HuH-7.5 (cell line): ENCODE results near the gene TMEM97.
"Not testable (repeated sequence)": the region's sequence is repeated elsewhere in the genome, so short reads cannot be mapped to it uniquely, and the experiment has no call there.

Source experiments
- DNase-seq: peaks from one replicate; pipeline ENCODE4 v3.0.0; 2011; ENCODE audit warnings: low spot score

TMEM97 gene

DNA sequence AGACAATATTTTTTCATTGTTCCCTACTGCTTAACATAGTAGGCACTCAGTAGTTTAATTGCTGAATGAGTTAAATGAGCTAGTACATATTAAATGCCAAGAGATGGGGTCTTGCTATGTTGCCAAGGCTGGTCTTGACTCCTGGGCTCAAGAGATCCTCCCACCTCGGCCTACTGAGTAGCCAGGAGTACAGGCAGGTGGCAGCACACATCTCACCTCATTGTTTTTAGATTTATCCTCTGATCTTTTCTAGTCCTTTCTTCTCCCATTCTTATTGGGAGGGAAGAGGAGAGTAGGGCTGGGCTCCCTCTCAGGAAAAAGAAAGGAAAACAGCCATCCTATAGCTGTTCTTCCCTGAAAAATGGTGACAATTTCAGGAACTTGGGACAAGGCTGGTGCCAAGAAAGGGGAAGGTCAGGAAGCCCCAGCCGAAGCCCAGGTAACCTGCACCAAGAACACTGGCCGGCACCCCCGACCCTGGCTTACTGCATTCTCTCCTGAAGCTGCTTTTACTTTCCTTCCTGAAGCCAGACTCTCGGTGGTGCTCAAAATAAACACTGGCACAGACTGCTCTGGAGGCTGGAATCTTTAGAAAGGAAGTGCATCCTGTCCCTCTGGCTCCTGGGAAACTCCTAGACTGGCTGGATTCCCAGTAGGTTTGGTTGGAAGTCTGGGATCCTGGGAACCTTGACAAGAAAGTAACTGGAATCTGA, 19.2 kb downstream of the TMEM97 start:
- no peak for DNase-seq

DNA sequence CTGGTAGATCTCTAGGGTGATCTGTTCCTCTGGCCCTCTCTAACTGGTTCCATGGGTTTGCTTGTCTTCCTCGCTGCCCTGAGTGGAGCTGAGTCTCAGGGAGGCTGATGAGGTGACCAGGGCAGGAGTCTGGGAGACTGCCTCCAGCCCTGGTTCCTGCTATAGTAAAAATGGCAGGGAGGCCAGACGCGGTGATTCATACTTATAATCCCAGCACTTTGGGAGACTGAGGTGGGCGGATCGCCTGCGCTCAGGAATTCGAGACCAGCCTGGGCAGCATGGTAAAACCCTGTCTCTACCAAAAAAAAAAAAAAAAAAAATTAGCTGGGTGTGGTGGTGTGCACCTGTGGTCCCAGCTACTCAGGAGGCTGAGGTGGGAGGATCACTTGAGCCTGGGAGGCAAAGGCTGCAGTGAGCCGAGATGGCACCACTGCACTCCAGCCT, 19.8 kb downstream of the TMEM97 start:
- DNase-seq = not testable (repeated sequence)

GRCh38 chr17:28339431-28339830, 20.4 kb downstream of the TMEM97 start:
- no peak for DNase-seq

GRCh38 chr17:28340374-28340773, 21.4 kb downstream of the TMEM97 start:
- DNase-seq = no peak

GRCh38 chr17:28341516-28341915, 22.5 kb downstream of the TMEM97 start:
- no peak for DNase-seq

GRCh38 chr17:28342313-28342712, 23.3 kb downstream of the TMEM97 start:
- no peak for DNase-seq

DNA sequence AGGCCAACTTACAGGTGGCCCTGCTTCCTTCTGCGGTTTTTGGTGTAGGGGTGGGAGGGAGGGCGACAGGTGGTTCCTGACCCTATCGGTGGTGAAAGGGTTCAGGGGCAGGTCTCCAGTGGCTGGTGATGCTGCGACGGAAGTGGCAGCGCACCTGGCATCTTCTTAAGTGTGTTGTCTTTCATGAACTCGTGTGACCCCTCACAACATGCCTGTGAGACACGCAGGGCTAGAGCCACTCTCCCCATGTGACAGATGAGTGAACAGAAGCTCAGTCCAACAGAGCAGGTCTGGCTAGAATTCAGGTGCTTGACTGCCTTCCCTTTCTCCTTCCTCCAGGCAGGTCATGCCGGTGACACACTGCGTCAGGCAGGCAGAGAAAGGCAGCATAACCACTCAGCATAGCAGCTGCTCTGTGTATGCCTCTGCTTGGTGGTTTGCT, 24.5 kb downstream of the TMEM97 start:
- no peak for DNase-seq

DNA sequence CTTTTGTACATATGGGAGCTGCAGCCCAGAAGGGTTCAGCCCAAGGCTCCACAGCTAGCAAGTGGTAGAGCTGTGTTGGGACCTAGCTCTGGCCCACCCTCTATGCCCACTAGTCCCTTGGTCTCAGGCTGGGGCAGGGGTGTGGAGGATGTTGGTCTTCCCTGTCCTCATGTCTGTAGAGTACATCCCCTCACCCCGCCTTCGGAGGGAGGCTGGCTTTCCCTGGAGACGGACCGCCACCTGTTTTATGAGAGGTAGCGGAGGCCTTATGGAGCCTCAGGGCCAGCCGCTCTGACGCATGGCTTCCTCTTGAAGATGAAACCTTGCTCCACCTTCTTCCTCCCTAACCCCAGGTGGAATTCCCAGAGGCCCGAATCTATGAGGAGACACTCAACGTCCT, 25.0 kb downstream of the TMEM97 start:
- DNase-seq = no peak

DNA sequence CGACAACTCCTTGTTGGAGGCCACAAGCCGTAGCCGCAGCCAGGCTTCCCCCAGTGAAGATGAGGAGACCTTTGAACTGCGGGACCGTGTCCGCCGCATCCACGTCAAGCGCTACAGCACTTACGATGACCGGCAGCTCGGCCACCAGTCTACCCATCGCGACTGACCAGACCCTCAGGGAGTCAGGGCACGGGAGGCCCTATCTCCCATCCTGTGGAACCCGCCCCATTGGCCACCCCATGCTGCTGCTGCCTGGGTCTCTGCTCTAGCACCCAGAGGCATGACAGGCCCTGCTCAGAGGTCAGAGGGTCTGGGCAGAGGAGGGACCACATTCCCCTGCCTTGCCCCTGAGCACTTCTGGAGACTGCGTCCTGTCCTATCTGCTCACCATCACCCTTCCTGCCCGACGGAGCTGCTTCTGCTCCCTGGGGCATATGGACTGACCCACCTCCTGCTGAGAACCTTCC, 25.5 kb downstream of the TMEM97 start:
- DNase-seq = no peak

GRCh38 chr17:28345419-28346198, 26.6 kb downstream of the TMEM97 start:
- no peak for DNase-seq

- no peak for DNase-seq
These were observed 27.2 kb downstream of the TMEM97 start for GRCh38 chr17:28346199-28346580.

DNA sequence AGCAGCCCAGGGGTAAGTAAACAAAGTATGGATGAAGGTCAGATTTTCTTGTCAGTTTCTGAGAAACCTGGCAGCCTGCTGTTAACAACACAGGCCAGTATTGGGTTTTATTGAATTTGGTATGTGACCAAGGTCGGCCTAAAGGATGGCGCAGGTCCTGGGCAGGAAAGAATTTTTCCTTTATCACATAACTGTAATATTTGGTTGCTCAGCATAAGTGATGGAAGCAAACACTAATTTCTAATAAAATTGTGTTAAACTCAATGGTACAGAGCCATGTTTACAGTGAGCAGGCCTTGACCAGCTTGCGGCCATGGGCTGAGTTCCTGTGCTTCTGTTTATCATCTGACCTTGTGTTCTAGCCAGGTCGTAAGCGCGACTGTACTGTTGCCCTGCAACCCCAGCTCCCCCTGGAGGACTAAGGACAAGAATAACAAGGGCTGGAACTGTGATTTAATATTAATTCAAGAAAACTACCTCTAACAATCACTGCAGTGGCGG, 27.8 kb downstream of the TMEM97 start:
- no peak for DNase-seq

- no peak for DNase-seq
These were observed 28.4 kb downstream of the TMEM97 start for GRCh38 chr17:28347261-28347891.

GRCh38 chr17:28348979-28349378, 30.0 kb downstream of the TMEM97 start:
- DNase-seq = no peak

DNA sequence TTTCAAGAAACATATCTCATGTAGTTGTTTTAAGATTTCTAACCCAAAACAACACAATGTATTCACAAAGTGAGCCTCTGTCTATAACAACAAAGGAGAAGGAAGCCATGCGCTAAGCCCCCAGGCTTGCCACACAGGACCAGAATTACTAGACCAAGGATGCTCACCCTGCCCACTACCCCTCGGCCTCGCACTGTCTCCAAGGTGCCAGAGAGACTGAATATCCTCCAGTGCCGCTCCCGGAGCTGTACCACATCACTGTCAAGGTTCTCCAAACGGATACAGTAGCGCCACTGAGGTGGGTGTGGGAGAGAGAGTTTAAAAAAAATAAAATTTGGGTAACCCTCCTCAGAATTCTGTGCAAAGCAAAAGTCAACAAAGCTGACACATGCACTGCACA, 31.3 kb downstream of the TMEM97 start:
- no peak for DNase-seq

- DNase-seq = peak; percentile 90
These were observed 38.3 kb downstream of the TMEM97 start, which contains the start of gene POLDIP2 for GRCh38 chr17:28357061-28357900. POLDIP2 (minus strand) TSS chr17:28357527; CDS start chr17:28357448, 79 bp downstream.

GRCh38 chr17:28357901-28358197, 38.8 kb downstream of the TMEM97 start:
- DNase-seq = no peak

DNA sequence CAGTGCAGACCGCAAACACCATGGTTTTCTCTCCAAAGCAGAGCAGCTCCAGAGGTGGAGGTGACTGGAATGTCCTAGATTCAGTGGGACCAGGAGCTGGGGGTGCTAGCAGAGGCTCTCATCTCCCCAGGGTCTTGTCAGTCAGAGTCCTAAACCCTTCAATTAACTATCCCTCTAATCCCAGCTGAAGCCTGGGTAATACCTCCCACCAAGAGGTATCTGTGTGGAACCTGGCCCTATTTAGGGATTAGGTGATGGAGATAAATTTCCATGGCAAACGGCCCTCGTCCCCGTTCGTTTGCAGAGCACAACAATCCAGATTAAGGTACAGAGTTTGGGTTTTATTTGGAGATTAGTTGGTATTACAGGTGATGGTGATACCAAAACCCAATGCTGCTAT, 44.2 kb downstream of the TMEM97 start:
- DNase-seq = no peak

DNA sequence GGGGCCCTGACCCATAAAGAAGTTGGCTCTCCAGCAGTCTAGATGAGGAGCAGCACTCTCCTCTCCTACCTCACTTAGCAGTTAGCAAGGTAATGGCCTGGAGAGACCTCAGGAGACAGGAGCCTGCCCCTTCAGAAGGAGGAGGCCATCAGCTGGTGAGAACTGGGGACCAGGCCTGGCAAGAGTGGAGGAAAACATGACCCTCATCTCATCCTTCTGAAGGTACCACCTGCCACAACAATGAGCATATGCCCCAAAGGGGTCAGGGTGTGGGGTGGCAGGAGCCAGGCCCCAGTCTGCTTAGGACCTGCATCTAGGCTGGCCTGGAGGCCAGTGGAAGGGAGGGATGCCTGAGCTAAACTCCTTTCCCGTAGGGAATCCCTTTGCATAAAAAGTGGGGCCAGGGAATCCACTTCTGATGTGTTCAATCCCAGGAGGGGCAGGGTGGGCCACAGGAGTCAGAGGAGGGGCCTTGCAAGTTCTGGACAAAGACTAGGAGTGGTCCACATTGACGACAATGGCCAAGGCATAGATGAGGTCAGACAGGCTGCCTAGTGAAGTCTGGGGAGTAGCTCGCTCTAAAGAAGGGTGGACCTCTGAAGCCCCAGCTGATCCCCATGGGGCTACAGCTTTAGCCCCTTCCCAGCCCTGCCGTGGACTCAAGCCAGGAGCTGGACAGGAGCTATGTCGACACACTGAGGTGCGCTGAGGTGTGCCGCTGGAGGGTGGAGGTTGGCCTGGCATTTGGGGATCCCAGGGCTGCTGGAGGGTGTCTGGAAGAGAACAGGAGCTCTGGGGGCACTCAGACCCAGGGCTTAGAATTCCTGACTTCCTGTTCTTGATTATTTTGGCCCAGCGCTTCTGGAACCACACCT, 45.0 kb downstream of the TMEM97 start:
- no peak for DNase-seq

- no peak for DNase-seq
These were observed 45.8 kb downstream of the TMEM97 start, which contains the start of gene SEBOX for GRCh38 chr17:28364665-28365363. SEBOX (minus strand) TSS chr17:28365199; CDS start chr17:28365151, 48 bp downstream.
